Smooth muscle cell of the pulmonary artery (primary cell): Measurements from ENCODE around the gene KY. TPM values are rescaled to one million over a fixed set of nuclear protein-coding genes. Genes with fewer than 3 reads are reported as not detected.

Experiments used
- total RNA-seq: library from RNA; depleted of rRNA; stranded (reverse); fragments of >200 nt; gene quantifications from 2 replicates; pipeline ENCODE4 v1.2.3, GENCODE V29; 2014

The KY gene
- total RNA-seq: 1.4 and 3.5 TPM in 2 replicates

GRCh38 chr3:134650431-134651346 lies at the start of gene KY:
Gene KY, minus strand, starts transcription at chr3:134651022. Its CDS starts 62 bp downstream, at chr3:134650960.

Other genes with a start within 250 kb of the KY start
- gene ANAPC13, start 165.0 kb downstream of the KY start, total RNA-seq: 47.3 and 89.1 TPM in 2 replicates
- gene CEP63, start 165.0 kb downstream of the KY start, total RNA-seq: 17.1 and 19.2 TPM in 2 replicates
- gene EPHB1, start 144.2 kb upstream of the KY start, total RNA-seq: 0.69 and 0.98 TPM in 2 replicates